Measurements from ENCODE around the gene HBE1. TPM values are rescaled to one million over a fixed set of nuclear protein-coding genes. Genes with fewer than 3 reads are reported as not detected.
"Not testable (repeated sequence)": the region's sequence is repeated elsewhere in the genome, so short reads cannot be mapped to it uniquely, and the experiment has no call there.

The HBE1 gene
- total RNA-seq: not detected

GRCh38 chr11:5269715-5270147 lies at the start of gene HBE1:
HBE1 (minus strand) TSS chr11:5269945; CDS start chr11:5269890, 55 bp downstream.
- no peak for DNase-seq

DNA sequence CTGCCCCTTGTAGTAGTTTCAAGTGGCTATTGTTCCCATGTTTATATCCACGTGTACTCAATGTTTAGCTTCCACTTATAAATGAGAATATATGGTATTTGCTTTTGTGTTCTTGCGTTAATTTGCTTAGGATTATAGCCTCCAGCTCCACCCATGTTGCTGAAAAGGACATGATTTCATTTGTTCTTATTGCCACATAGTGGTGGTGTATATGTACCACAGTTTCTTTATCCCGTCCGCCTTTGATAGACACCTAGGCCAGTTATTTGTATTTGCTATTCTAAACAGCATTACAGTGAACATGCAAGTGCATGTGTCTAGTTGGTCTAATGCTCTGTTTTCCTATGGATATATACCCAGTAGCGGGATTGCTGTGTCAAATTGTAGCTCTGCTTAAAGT lies 47.5 kb upstream of the HBE1 start:
- DNase-seq: no peak

GRCh38 chr11:5313326-5314023 lies 43.7 kb upstream of the HBE1 start:
- DNase-seq: not testable (repeated sequence)

DNA sequence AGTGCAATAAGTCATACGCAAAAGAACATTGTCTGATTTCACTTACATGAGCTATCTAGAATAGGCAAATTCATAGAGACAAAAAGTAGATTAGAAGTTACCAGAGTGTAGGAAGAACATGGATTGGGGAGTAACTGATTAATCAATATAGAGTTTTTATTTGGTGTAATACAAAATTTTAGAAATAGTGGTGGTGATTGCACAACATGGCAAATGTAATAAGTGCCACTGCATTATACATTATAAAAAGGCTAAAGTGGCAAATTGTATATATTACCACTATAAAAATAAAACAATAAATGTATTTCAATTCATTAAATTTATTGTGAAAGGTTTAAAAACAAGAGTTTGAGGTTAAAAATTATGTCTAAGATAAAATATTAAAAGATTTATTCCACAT lies 40.7 kb upstream of the HBE1 start:
- DNase-seq: no peak

- DNase-seq: no peak
These were observed 37.7 kb upstream of the HBE1 start for GRCh38 chr11:5307256-5308019.

- DNase-seq: no peak
These were observed 34.3 kb upstream of the HBE1 start for GRCh38 chr11:5304046-5304445.

DNA sequence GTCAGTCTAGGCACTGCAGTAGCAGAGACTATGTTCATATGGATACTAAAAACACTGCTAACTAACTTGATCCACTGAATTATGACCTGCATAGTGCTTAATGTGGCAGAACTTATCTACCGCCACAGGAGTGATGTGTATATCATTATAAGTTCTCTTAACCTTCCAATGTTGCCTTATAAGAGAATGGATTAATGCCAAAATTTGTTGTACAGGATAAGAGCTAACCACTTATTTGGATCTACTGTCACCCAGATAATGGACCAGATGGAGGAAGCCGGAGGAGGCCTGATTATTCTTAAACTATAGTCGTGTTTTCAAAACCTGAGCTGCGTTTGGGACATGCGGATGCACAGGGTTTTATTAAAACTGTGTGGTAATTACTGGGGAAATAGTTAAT lies 33.9 kb upstream of the HBE1 start:
- DNase-seq: no peak

GRCh38 chr11:5301846-5302245 lies 32.1 kb upstream of the HBE1 start, which contains the start of gene OR51B4:
OR51B4 (minus strand) TSS chr11:5301946; CDS start chr11:5301946, 0 bp downstream.
- DNase-seq: no peak

DNA sequence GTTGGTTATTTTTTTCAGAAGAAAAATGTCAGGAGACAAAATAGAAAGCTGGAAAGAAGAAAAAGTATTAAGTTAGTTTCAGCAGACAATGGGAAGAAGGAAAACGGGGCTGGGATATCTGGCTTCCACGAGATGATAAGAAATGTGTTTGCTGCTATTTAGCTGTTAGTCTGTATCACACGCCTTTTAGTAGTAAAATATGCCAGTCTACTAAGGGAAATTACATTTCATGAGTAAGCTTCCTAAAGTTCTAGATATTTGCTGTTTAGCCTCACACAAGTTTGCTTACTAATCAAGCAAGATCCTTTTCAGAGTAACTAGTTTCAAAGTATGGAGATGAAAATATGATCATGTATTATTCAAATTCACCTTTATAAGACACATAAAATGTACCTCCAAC lies 30.5 kb upstream of the HBE1 start:
- DNase-seq: no peak

- DNase-seq: no peak
These were observed 28.7 kb upstream of the HBE1 start for GRCh38 chr11:5298451-5298850.

- no peak for DNase-seq
These were observed 28.1 kb upstream of the HBE1 start for GRCh38 chr11:5297721-5298323.

GRCh38 chr11:5294342-5294995 lies 24.7 kb upstream of the HBE1 start:
- DNase-seq: not testable (repeated sequence)

GRCh38 chr11:5293028-5293427 lies 23.3 kb upstream of the HBE1 start:
- DNase-seq: no peak

DNA sequence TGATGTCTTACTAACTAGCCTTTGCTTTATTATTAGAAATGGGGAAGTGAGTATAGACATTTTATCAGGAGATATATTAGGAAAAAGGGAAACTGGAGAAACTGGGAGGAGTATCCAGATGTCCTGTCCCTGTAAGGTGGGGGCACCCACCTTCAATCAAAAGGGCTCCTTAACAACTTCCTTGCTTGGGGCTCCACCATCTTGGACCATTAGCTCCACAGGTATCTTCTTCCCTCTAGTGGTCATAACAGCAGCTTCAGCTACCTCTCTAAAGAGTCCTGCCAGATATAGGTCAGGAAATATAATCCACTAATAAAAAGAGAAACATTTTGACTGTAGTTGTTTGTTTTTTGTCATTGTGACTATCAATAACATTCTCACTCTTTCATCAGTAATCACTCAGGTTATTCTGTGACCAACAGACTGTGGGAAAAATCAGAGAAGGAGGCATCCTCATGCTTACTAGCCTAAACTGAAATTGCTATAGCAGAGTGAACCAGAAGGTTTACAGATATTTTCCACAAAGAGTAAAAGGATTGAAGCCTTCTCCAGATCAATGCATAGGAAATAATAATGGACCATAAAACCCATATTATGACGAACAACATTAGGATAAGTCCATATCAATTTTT lies 21.6 kb upstream of the HBE1 start:
- DNase-seq: no peak

- DNase-seq: no peak
These were observed 20.4 kb upstream of the HBE1 start for GRCh38 chr11:5290106-5290505.

GRCh38 chr11:5289696-5290095 lies 20.0 kb upstream of the HBE1 start:
- DNase-seq: no peak

- no peak for DNase-seq
These were observed 19.3 kb upstream of the HBE1 start for GRCh38 chr11:5288906-5289550.

DNA sequence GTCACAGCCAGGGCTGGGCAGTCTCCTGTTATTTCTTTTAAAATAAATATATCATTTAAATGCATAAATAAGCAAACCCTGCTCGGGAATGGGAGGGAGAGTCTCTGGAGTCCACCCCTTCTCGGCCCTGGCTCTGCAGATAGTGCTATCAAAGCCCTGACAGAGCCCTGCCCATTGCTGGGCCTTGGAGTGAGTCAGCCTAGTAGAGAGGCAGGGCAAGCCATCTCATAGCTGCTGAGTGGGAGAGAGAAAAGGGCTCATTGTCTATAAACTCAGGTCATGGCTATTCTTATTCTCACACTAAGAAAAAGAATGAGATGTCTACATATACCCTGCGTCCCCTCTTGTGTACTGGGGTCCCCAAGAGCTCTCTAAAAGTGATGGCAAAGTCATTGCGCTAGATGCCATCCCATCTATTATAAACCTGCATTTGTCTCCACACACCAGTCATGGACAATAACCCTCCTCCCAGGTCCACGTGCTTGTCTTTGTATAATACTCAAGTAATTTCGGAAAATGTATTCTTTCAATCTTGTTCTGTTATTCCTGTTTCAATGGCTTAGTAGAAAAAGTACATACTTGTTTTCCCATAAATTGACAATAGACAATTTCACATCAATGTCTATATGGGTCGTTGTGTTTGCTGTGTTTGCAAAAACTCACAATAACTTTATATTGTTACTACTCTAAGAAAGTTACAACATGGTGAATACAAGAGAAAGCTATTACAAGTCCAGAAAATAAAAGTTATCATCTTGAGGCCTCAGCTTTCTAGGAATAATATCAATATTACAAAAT lies 18.6 kb upstream of the HBE1 start:
- no peak for DNase-seq

GRCh38 chr11:5286901-5287300 lies 17.2 kb upstream of the HBE1 start:
- DNase-seq: no peak

GRCh38 chr11:5286351-5286750 lies 16.6 kb upstream of the HBE1 start:
- no peak for DNase-seq

DNA sequence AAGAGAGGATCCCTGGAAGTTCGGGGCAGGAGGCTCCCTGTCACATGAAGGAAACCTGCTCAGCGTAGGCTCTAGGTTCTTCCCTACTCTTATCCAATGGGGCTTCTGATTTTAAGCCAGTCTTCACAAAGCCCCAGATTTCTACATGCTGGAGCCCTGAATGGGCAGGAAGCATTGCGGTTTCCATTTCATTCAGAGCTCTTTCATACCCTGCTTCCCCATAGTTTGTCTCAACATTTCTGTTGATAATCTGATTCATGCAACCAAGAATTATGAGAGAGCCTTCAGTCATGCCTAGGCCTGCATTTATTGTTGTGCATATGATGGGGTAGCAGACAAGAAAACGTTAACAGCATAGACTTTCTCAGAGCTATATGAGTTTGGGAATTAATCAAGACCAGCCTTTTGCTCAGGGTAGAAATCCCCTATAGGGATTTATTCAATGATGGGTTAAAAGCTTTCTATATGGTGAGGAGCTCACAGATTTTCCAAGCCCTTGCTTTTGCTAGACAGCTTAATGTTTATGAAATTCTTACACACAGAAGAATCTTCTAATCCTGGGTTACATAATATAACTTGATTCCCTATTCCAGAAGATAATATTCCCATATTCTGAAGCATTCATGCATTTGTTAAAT lies 16.1 kb upstream of the HBE1 start:
- DNase-seq: no peak
